ENCODE data around the gene FHOD3.

- TF ChIP-seq CTCF (IDR thresholded peaks at IDR 0.05), result no peak
- TF ChIP-seq POLR2A (IDR thresholded peaks at IDR 0.05), result no peak
Observed at GRCh38 chr18:36568487-36568886, 271.0 kb downstream of the FHOD3 start.
